Hepatocyte (in vitro differentiated cells): ENCODE results near the gene APBB2. TPM values are rescaled to one million over a fixed set of nuclear protein-coding genes. Genes with fewer than 3 reads are reported as not detected.

Source experiments
- DNase-seq: peaks from one replicate; pipeline ENCODE4 v3.0.0-alpha.2; 2016; ENCODE audit warnings: low spot score
- H2AFZ ChIP-seq: fragments of 200-600 bp; sonication (generic); 2 replicates; pipeline ENCODE4 v1.6.0; 2016; ENCODE audit warnings: antibody characterized with exemption, mild to moderate bottlenecking
- H3K27ac ChIP-seq: fragments of 200-600 bp; sonication (generic); 2 replicates; pipeline ENCODE4 v1.5.1; 2016; ENCODE audit warnings: mild to moderate bottlenecking
- H3K27me3 ChIP-seq: fragments of 200-600 bp; sonication (generic); 2 replicates; pipeline ENCODE4 v1.6.1; 2016
- H3K36me3 ChIP-seq: fragments of 200-600 bp; sonication (generic); replicated peaks from 2 replicates; pipeline ENCODE4 v1.5.1; 2016; ENCODE audit warnings: low read depth; ENCODE audit not compliant: insufficient read depth
- H3K4me1 ChIP-seq: fragments of 200-600 bp; sonication (generic); 2 replicates; pipeline ENCODE4 v1.5.1; 2016; ENCODE audit warnings: mild to moderate bottlenecking, moderate library complexity; ENCODE audit not compliant: insufficient read depth
- H3K4me2 ChIP-seq: fragments of 200-600 bp; sonication (generic); 2 replicates; pipeline ENCODE4 v1.6.0; 2016
- H3K4me3 ChIP-seq: fragments of 200-600 bp; sonication (generic); 2 replicates; pipeline ENCODE4 v1.5.1; 2016; ENCODE audit warnings: mild to moderate bottlenecking
- H3K79me2 ChIP-seq: fragments of 200-600 bp; sonication (generic); 2 replicates; pipeline ENCODE4 v1.6.0; 2017; ENCODE audit warnings: mild to moderate bottlenecking
- H3K9me2 ChIP-seq: fragments of 200-600 bp; sonication (generic); replicated peaks from 2 replicates; pipeline ENCODE4 v1.6.0; 2017; ENCODE audit warnings: mild to moderate bottlenecking; ENCODE audit not compliant: insufficient read depth
- H3K9me3 ChIP-seq: fragments of 200-600 bp; sonication (generic); 2 replicates; pipeline ENCODE4 v1.5.1; 2016; ENCODE audit warnings: low read depth, mild to moderate bottlenecking
- H4K20me1 ChIP-seq: fragments of 200-600 bp; sonication (generic); 2 replicates; pipeline ENCODE4 v1.6.0; 2016; ENCODE audit warnings: mild to moderate bottlenecking; ENCODE audit not compliant: insufficient read depth, poor library complexity, severe bottlenecking
- CTCF ChIP-seq: fragments of 200-600 bp; sonication (generic); IDR thresholded peaks from 2 replicates; pipeline ENCODE4 v1.5.1; 2016; ENCODE audit warnings: antibody characterized with exemption, mild to moderate bottlenecking; ENCODE audit not compliant: poor library complexity
- EZH2 ChIP-seq: fragments of 200-600 bp; sonication (generic); IDR thresholded peaks from 2 replicates; pipeline ENCODE4 v1.6.1; 2016; ENCODE audit warnings: antibody characterized with exemption, mild to moderate bottlenecking, borderline replicate concordance
- EZH2phosphoT487 ChIP-seq: fragments of 200-600 bp; sonication (generic); IDR thresholded peaks from one replicate; pipeline ENCODE4 v1.6.1; 2018; ENCODE audit warnings: antibody characterized with exemption, mild to moderate bottlenecking, low read depth, moderate library complexity; ENCODE audit not compliant: unreplicated experiment, severe bottlenecking
- WGBS: methylation state at CpG from one replicate; pipeline ENCODE4 v1.1.6; 2016; ENCODE audit warnings: low lambda C conversion rate; ENCODE audit errors: missing lambda C conversion rate; 5-methylcytosine and 5-hydroxymethylcytosine counted together
- polyA plus RNA-seq: library from polyadenylated mRNA; unstranded; fragments of >200 nt; fragmentation: Nextera tagmentation; extraction: Ambion mirVana; gene quantifications from 2 replicates; pipeline ENCODE4 v1.2.1, GENCODE V29; 2016
- total RNA-seq: library from RNA; depleted of rRNA; stranded (reverse); fragments of >200 nt; gene quantifications from 2 replicates; pipeline ENCODE4 v1.2.3, GENCODE V29; 2014

Gene APBB2
- total and polyA plus RNA-seq, 2 experiments from 2014 or later = 23.4 to 47.5 TPM

- Histone ChIP-seq H3K4me3 (no peak overlapping the region), H3K27me3 (no peaks in the 10 kb centered on the region), H4K20me1 (no peaks in the 10 kb centered on the region), H3K9me2 (no peaks in the 10 kb centered on the region), H3K9me3 (no peaks in the 10 kb centered on the region), H3K36me3 (no peaks in the 10 kb centered on the region), H2AFZ (no peak overlapping the region), H3K27ac (no peak overlapping the region), H3K4me1 (no peaks in the 10 kb centered on the region), H3K79me2 (peaks cover 34% of the 10 kb centered on the region), H3K4me2 (no peak overlapping the region)
- DNase-seq = peak; percentile 18
- TF ChIP-seq CTCF = no peak
- TF ChIP-seq EZH2 = no peak
- no peak for TF ChIP-seq EZH2phosphoT487
- 33% methylated on average over 5 of the region's 5 CpGs for WGBS
These were observed 145.1 kb downstream of the APBB2 start for GRCh38 chr4:41069257-41069656.

- Histone ChIP-seq H3K27ac (no peak overlapping the region), H3K79me2 (peaks cover 18% of the 10 kb centered on the region), H3K4me2 (no peak overlapping the region), H3K36me3 (no peaks in the 10 kb centered on the region), H3K4me1 (no peaks in the 10 kb centered on the region), H2AFZ (no peak overlapping the region), H3K9me3 (no peaks in the 10 kb centered on the region), H3K4me3 (no peak overlapping the region), H3K27me3 (no peaks in the 10 kb centered on the region), H3K9me2 (no peaks in the 10 kb centered on the region), H4K20me1 (no peaks in the 10 kb centered on the region)
- DNase-seq = peak; percentile 38
- 67% methylated on average over 4 of the region's 5 CpGs for WGBS
- TF ChIP-seq EZH2phosphoT487 (no peak), CTCF (no peak), EZH2 (no peak)
These were observed 147.0 kb downstream of the APBB2 start for GRCh38 chr4:41067369-41067768.

GRCh38 chr4:41066049-41066448 is 148.3 kb downstream of the APBB2 start:
- H3K4me2 ChIP-seq = no peak overlapping the region
- H3K27me3 ChIP-seq = no peaks in the 10 kb centered on the region
- no peak overlapping the region for H2AFZ ChIP-seq
- 94% methylated on average over 4 of the region's 4 CpGs for WGBS
- no peaks in the 10 kb centered on the region for H3K9me3 ChIP-seq
- H3K4me3 ChIP-seq = no peak overlapping the region
- H3K36me3 ChIP-seq = no peaks in the 10 kb centered on the region
- no peak for DNase-seq
- H3K79me2 ChIP-seq = peaks cover 14% of the 10 kb centered on the region
- H4K20me1 ChIP-seq = no peaks in the 10 kb centered on the region
- H3K9me2 ChIP-seq = no peaks in the 10 kb centered on the region
- TF ChIP-seq EZH2phosphoT487 (no peak), EZH2 (no peak), CTCF (no peak)
- peaks cover 7% of the 10 kb centered on the region for H3K4me1 ChIP-seq
- H3K27ac ChIP-seq = no peak overlapping the region

GRCh38 chr4:41065434-41066006 is 148.8 kb downstream of the APBB2 start:
- Histone ChIP-seq H3K27ac (no peak overlapping the region), H3K9me3 (no peaks in the 10 kb centered on the region), H3K9me2 (no peaks in the 10 kb centered on the region), H3K27me3 (no peaks in the 10 kb centered on the region), H2AFZ (no peak overlapping the region), H3K4me1 (peaks cover 7% of the 10 kb centered on the region), H4K20me1 (no peaks in the 10 kb centered on the region), H3K4me2 (no peak overlapping the region), H3K36me3 (no peaks in the 10 kb centered on the region), H3K4me3 (no peak overlapping the region), H3K79me2 (peaks cover 14% of the 10 kb centered on the region)
- 94% methylated on average over 5 of the region's 5 CpGs for WGBS
- no peak for DNase-seq
- TF ChIP-seq CTCF (no peak), EZH2 (no peak), EZH2phosphoT487 (no peak)
